H1 (cell line): ENCODE results near the gene TRIM31. TPM values are rescaled to one million over a fixed set of nuclear protein-coding genes. Genes with fewer than 3 reads are reported as not detected.
"Not testable (repeated sequence)": the region's sequence is repeated elsewhere in the genome, so short reads cannot be mapped to it uniquely, and the experiment has no call there.

Source experiments
- CTCF ChIA-PET: fragments of 300-600 bp; sonication (Branson Sonifier 250); formaldehyde crosslinking; loops from one replicate; lab custom pipeline; 2021; ENCODE audit not compliant: partially characterized antibody; lab: Charles Lee
- POLR2A ChIA-PET: fragments of 300-600 bp; sonication (Branson Sonifier 250); formaldehyde crosslinking; loops from one replicate; lab custom pipeline; 2021; ENCODE audit warnings: inconsistent platforms; ENCODE audit not compliant: partially characterized antibody; lab: Charles Lee
- DNase-seq, 2 experiments: peaks; one replicate each; pipeline versions ENCODE4 v3.0.0 to v3.0.0-alpha.2; 2010 to 2022; ENCODE audit warnings: low spot score in 2 of 2, low read depth in 1 of 2, mixed read lengths in 1 of 2
- FAIRE-seq: peaks from 2 replicates; lab custom pipeline; 2011; peaks lifted over from hg19 to GRCh38; lab: Jason Lieb, UNC
- H2AFZ ChIP-seq: 2 replicates; pipeline ENCODE4 v1.8.1; 2012; ENCODE audit warnings: low read length, inconsistent platforms
- H2AK5ac ChIP-seq: 2 replicates; pipeline ENCODE4 v1.6.1; 2013; ENCODE audit warnings: low read depth, low read length
- H2BK120ac ChIP-seq: replicated peaks from 2 replicates; pipeline ENCODE3; 2013; ENCODE audit warnings: low read depth, low read length, inconsistent platforms
- H2BK12ac ChIP-seq: 2 replicates; pipeline ENCODE4 v1.6.1; 2013; ENCODE audit warnings: low read depth, low read length
- H2BK15ac ChIP-seq: 2 replicates; pipeline ENCODE4 v1.6.1; 2013; ENCODE audit warnings: low read length
- H2BK20ac ChIP-seq: 2 replicates; pipeline ENCODE4 v1.6.1; 2013; ENCODE audit warnings: low read length
- H2BK5ac ChIP-seq: 2 replicates; pipeline ENCODE4 v1.6.1; 2013; ENCODE audit warnings: low read depth, low read length
- H3K14ac ChIP-seq: 2 replicates; pipeline ENCODE4 v1.6.1; 2013; ENCODE audit warnings: inconsistent platforms; ENCODE audit not compliant: insufficient read length
- H3K18ac ChIP-seq: 2 replicates; pipeline ENCODE4 v1.6.1; 2013; ENCODE audit warnings: low read length; ENCODE audit errors: extremely low read depth
- H3K23ac ChIP-seq: 2 replicates; pipeline ENCODE4 v1.6.1; 2013; ENCODE audit warnings: inconsistent platforms; ENCODE audit not compliant: insufficient read length
- H3K23me2 ChIP-seq: 2 replicates; pipeline ENCODE4 v1.6.1; 2013; ENCODE audit warnings: low read depth, low read length
- H3K27ac ChIP-seq: 2 replicates; pipeline ENCODE4 v1.6.1; 2011; ENCODE audit warnings: low read depth, low read length, inconsistent platforms
- H3K27me3 ChIP-seq, 4 experiments: replicated peaks in 1 of 4; 1 replicate in 1 of 4; 2 replicates in 3 of 4; pipeline versions ENCODE4 v1.6.1 to v1.8.1; 2011 to 2013; ENCODE audit warnings: low read length in 3 of 4, mild to moderate bottlenecking in 3 of 4, inconsistent platforms in 2 of 4, mixed read lengths in 2 of 4, moderate library complexity in 1 of 4; ENCODE audit not compliant: control insufficient read depth in 3 of 4, insufficient read depth in 3 of 4; ENCODE audit errors: extremely low read depth in 1 of 4
- H3K36me3 ChIP-seq, 4 experiments: 2 replicates each; pipeline versions ENCODE4 v1.6.1 to v1.8.1; 2011 to 2013; ENCODE audit warnings: mild to moderate bottlenecking in 4 of 4, low read length in 3 of 4, moderate library complexity in 2 of 4, control low read depth in 1 of 4, inconsistent platforms in 1 of 4; ENCODE audit not compliant: insufficient read depth in 4 of 4, control insufficient read depth in 2 of 4
- H3K4ac ChIP-seq: replicated peaks from 2 replicates; pipeline ENCODE3; 2013; ENCODE audit warnings: low read length, low read depth, mixed read lengths, inconsistent platforms; ENCODE audit not compliant: insufficient read length
- H3K4me1 ChIP-seq, 4 experiments: replicated peaks in 1 of 4; 1 replicate in 1 of 4; 2 replicates in 3 of 4; pipeline versions ENCODE4 v1.6.1 to v1.8.1; 2011 to 2013; ENCODE audit warnings: low read length in 3 of 4, inconsistent platforms in 2 of 4, mixed read lengths in 1 of 4; ENCODE audit not compliant: insufficient read depth in 4 of 4, control insufficient read depth in 3 of 4
- H3K4me2 ChIP-seq, 2 experiments: 2 replicates each; pipeline versions ENCODE4 v1.6.1 to v1.8.1; 2011 to 2013; ENCODE audit warnings: low read depth in 2 of 2, low read length in 2 of 2, control low read depth in 1 of 2, inconsistent platforms in 1 of 2, mild to moderate bottlenecking in 1 of 2; ENCODE audit not compliant: insufficient read depth in 1 of 2
- H3K4me3 ChIP-seq, 4 experiments: fragments of 200-600, 300-600 bp in 1 of 4; sonication (generic), shearing (Covaris generic), sonication (Bioruptor Twin) in 1 of 4; 2 replicates each; pipeline versions ENCODE4 v1.5.1 to v1.8.1; 2011 to 2016; ENCODE audit warnings: low read length in 4 of 4, low read depth in 3 of 4, control low read depth in 2 of 4, inconsistent platforms in 2 of 4, mild to moderate bottlenecking in 2 of 4, mixed read lengths in 1 of 4, moderate library complexity in 1 of 4; ENCODE audit not compliant: insufficient read depth in 2 of 4; ENCODE audit errors: extremely low read depth in 1 of 4
- H3K56ac ChIP-seq: replicated peaks from 2 replicates; pipeline ENCODE3; 2013; ENCODE audit warnings: low read depth, mild to moderate bottlenecking, mixed read lengths, low read length, inconsistent platforms; ENCODE audit not compliant: insufficient read length
- H3K79me1 ChIP-seq: 2 replicates; pipeline ENCODE4 v1.6.1; 2013; ENCODE audit warnings: low read depth, low read length, control low read depth
- H3K79me2 ChIP-seq, 2 experiments: 2 replicates each; pipeline versions ENCODE4 v1.6.1 to v1.8.1; 2012 to 2013; ENCODE audit warnings: low read length in 2 of 2, mild to moderate bottlenecking in 2 of 2, inconsistent platforms in 1 of 2; ENCODE audit not compliant: insufficient read depth in 2 of 2, control insufficient read depth in 1 of 2
- H3K9ac ChIP-seq, 4 experiments: replicated peaks in 1 of 4; 1 replicate in 1 of 4; 2 replicates in 3 of 4; pipeline versions ENCODE4 v1.6.1 to v1.8.1; 2011 to 2013; ENCODE audit warnings: low read depth in 3 of 4, low read length in 3 of 4, control low read depth in 2 of 4, mild to moderate bottlenecking in 2 of 4, moderate library complexity in 2 of 4, inconsistent platforms in 1 of 4; ENCODE audit errors: extremely low read depth in 1 of 4
- H3K9me3 ChIP-seq, 2 experiments: 2 replicates each; pipeline versions ENCODE4 v1.6.1 to v1.8.1; 2012 to 2013; ENCODE audit warnings: mild to moderate bottlenecking in 2 of 2, moderate library complexity in 2 of 2, control low read depth in 1 of 2, inconsistent platforms in 1 of 2, low read depth in 1 of 2, low read length in 1 of 2, mixed read lengths in 1 of 2; ENCODE audit not compliant: insufficient read depth in 2 of 2
- H4K20me1 ChIP-seq, 2 experiments: replicated peaks in 1 of 2; 2 replicates each; pipeline versions ENCODE3 to v1.8.1; 2011 to 2013; ENCODE audit warnings: inconsistent platforms in 2 of 2, low read length in 2 of 2, mild to moderate bottlenecking in 1 of 2; ENCODE audit not compliant: insufficient read depth in 2 of 2, control insufficient read depth in 1 of 2
- H4K5ac ChIP-seq: 2 replicates; pipeline ENCODE4 v1.6.1; 2013; ENCODE audit warnings: low read length, low read depth, mixed read lengths, inconsistent platforms; ENCODE audit not compliant: insufficient read length
- H4K8ac ChIP-seq: 2 replicates; pipeline ENCODE4 v1.8.0; 2013; ENCODE audit warnings: mild to moderate bottlenecking, moderate library complexity, low read length, inconsistent platforms; ENCODE audit not compliant: insufficient read depth; ENCODE audit errors: extremely low read depth
- H4K91ac ChIP-seq: replicated peaks from 2 replicates; pipeline ENCODE3; 2013; ENCODE audit warnings: low read length, mixed read lengths, inconsistent platforms; ENCODE audit not compliant: insufficient read length
- CBX8 ChIP-seq: fragments of 300-800, 300-1000 bp; sonication (generic); IDR thresholded peaks from 2 replicates; pipeline ENCODE4 v1.7.1; 2016; ENCODE audit warnings: low read depth, low read length, borderline replicate concordance
- CTBP2 ChIP-seq: IDR thresholded peaks from 2 replicates; pipeline ENCODE4 v1.7.0; 2011; ENCODE audit warnings: borderline replicate concordance, mild to moderate bottlenecking, moderate library complexity, mixed read lengths, low read length; ENCODE audit not compliant: insufficient read depth, insufficient read length
- EGR1 ChIP-seq: IDR thresholded peaks from 2 replicates; pipeline ENCODE4 v1.6.1; 2011; ENCODE audit warnings: low read depth, low read length, borderline replicate concordance
- KDM1A ChIP-seq: fragments of 200-600, 300-600 bp; sonication (generic); IDR thresholded peaks from 2 replicates; pipeline ENCODE4 v1.7.1; 2016; ENCODE audit warnings: mild to moderate bottlenecking, low read length, borderline replicate concordance
- PHF8 ChIP-seq: fragments of 200-600 bp; sonication (generic); conservative IDR thresholded peaks from 2 replicates; pipeline ENCODE4 v1.7.1; 2012; ENCODE audit warnings: low read depth, mild to moderate bottlenecking, inconsistent platforms, low read length, moderate library complexity
- WGBS, 2 experiments: shearing (Covaris generic) in 1 of 2; methylation state at CpG; one replicate each; pipeline versions ENCODE4 v1.1.6 to v1.1.7; 2013 to 2015; ENCODE audit warnings: low lambda C conversion rate in 2 of 2, mixed read lengths in 2 of 2, inconsistent platforms in 1 of 2, low coverage in 1 of 2, missing lambda C conversion rate in 1 of 2; ENCODE audit not compliant: insufficient replicate concordance in 2 of 2, insufficient coverage in 1 of 2, insufficient read length in 1 of 2; ENCODE audit errors: extremely low coverage in 1 of 2, missing lambda C conversion rate in 1 of 2; 5-methylcytosine and 5-hydroxymethylcytosine counted together
- polyA plus RNA-seq, 7 experiments: library from polyadenylated mRNA; depleted of rRNA in 3 of 7; stranded (reverse) in 5 of 7; unstranded in 2 of 7; fragments of >200 nt in 5 of 7; fragments of 200-250 nt in 2 of 7; gene quantifications; 1 replicate in 5 of 7; 2 replicates in 1 of 7; 4 replicates in 1 of 7; pipeline versions ENCODE4 v1.2.1 to v1.2.3, GENCODE V29; 2011 to 2013; ENCODE audit warnings: missing spikeins in 2 of 7, mixed read lengths in 2 of 7
- total RNA-seq: library from RNA; stranded (reverse); fragmentation: NEBNext Ultra II Directional; extraction: Animal tissue kit (Norgen Biotek cat#: 25700); gene quantifications from 2 replicates; pipeline ENCODE4 v1.2.1, GENCODE V29; 2021

TRIM31 gene
- total and polyA plus RNA-seq, 2 of the 8 experiments (the other 6 are each of a cell fraction or from before 2014, with no cell fraction given) = not detected

- no peak for TF ChIP-seq PHF8
- TF ChIP-seq EGR1 = no peak
- TF ChIP-seq CBX8 = no peak
- TF ChIP-seq CTBP2 = no peak
- TF ChIP-seq KDM1A = no peak
Measured at GRCh38 chr6:30142665-30143064, 29.8 kb upstream of the TRIM31 start (continued).

- POLR2A ChIA-PET, H2BK5ac ChIP-seq, H3K27me3 ChIP-seq: not testable (repeated sequence)
Measured at GRCh38 chr6:30140240-30140639, 27.4 kb upstream of the TRIM31 start.

More at GRCh38 chr6:30140240-30140639, 27.4 kb upstream of the TRIM31 start:
- H4K91ac ChIP-seq, H3K4ac ChIP-seq, H2AFZ ChIP-seq, H3K56ac ChIP-seq, H4K8ac ChIP-seq, H2AK5ac ChIP-seq, H4K20me1 ChIP-seq, H3K79me1 ChIP-seq, H3K23me2 ChIP-seq, DNase-seq, H3K36me3 ChIP-seq, H3K4me1 ChIP-seq, H4K5ac ChIP-seq, H3K9ac ChIP-seq, FAIRE-seq, H3K23ac ChIP-seq, H2BK12ac ChIP-seq, H2BK120ac ChIP-seq, H3K9me3 ChIP-seq, H3K79me2 ChIP-seq, H2BK20ac ChIP-seq, H3K4me3 ChIP-seq, H3K14ac ChIP-seq, H3K4me2 ChIP-seq, H3K27ac ChIP-seq, H3K18ac ChIP-seq, H2BK15ac ChIP-seq: not testable (repeated sequence)
- 84% methylated on average over 8 of the region's 8 CpGs; no CpG with 5 or more reads in 1 of the 2 experiments for WGBS, 2 experiments
- CTCF ChIA-PET = interaction anchor here (0.6 to 1.6 kb wide), 3 partner anchors 8 to 11 kb away, joined by 3 to 4 read pairs (median 3); no protein-coding TSS in a partner anchor
